Measurements from ENCODE around the gene EDC4.
A peak's percentile ranks its signal among the peaks of the same experiment; 100 is the strongest.

Gene EDC4

GRCh38 chr16:67922221-67922620 lies 49.4 kb downstream of the EDC4 start:
- no peaks in the 10 kb centered on the region; the same call in 1 of the 2 replicates for H3K36me3 ChIP-seq
- no peak for DNase-seq
- no peak overlapping the region for H3K4me3 ChIP-seq (ENCODE audit: low read depth, low read length)
- no peaks in the 10 kb centered on the region for H3K27me3 ChIP-seq
- H3K9me3 ChIP-seq = no peaks in the 10 kb centered on the region
- H3K4me1 ChIP-seq = peaks cover 25% of the 10 kb centered on the region
- no peak for TF ChIP-seq CTCF (IDR thresholded peaks at IDR 0.05; ENCODE audit: low read depth, low read length)

- Histone ChIP-seq H3K27me3 (no peaks in the 10 kb centered on the region), H3K4me3 (ENCODE audit: low read depth, low read length) (no peak overlapping the region), H3K4me1 (peaks cover 20% of the 10 kb centered on the region), H3K36me3 (peaks cover 5% of the 10 kb centered on the region; the same call in 1 of the 2 replicates), H3K9me3 (no peaks in the 10 kb centered on the region)
- TF ChIP-seq CTCF (IDR thresholded peaks at IDR 0.05; ENCODE audit: low read depth, low read length) = no peak; the same call in 1 of the 2 replicates
- peak; percentile 13 for DNase-seq
Observed at GRCh38 chr16:67922740-67923139, 49.9 kb downstream of the EDC4 start.

GRCh38 chr16:67923414-67924116 lies 50.7 kb downstream of the EDC4 start:
- no peak overlapping the region for H3K4me3 ChIP-seq (ENCODE audit: low read depth, low read length)
- no peaks in the 10 kb centered on the region for H3K9me3 ChIP-seq
- TF ChIP-seq CTCF (IDR thresholded peaks at IDR 0.05; ENCODE audit: low read depth, low read length) = no peak
- H3K36me3 ChIP-seq = peaks cover 5% of the 10 kb centered on the region; the same call in 1 of the 2 replicates
- peak; percentile 7 for DNase-seq
- no peaks in the 10 kb centered on the region for H3K27me3 ChIP-seq
- peaks cover 19% of the 10 kb centered on the region for H3K4me1 ChIP-seq

- H3K9me3 ChIP-seq = no peaks in the 10 kb centered on the region
- no peak overlapping the region for H3K4me3 ChIP-seq (ENCODE audit: low read depth, low read length)
- peaks cover 5% of the 10 kb centered on the region; the same call in 1 of the 2 replicates for H3K36me3 ChIP-seq
- no peak for TF ChIP-seq CTCF (IDR thresholded peaks at IDR 0.05; ENCODE audit: low read depth, low read length)
- peaks cover 19% of the 10 kb centered on the region for H3K4me1 ChIP-seq
- no peak for DNase-seq
- H3K27me3 ChIP-seq = no peaks in the 10 kb centered on the region
Observed at GRCh38 chr16:67924140-67924906, 51.5 kb downstream of the EDC4 start.

GRCh38 chr16:67926181-67926750 lies 53.4 kb downstream of the EDC4 start:
- Histone ChIP-seq H3K4me1 (peaks cover 19% of the 10 kb centered on the region), H3K4me3 (ENCODE audit: low read depth, low read length) (peak overlapping the region; percentile 18), H3K27me3 (no peaks in the 10 kb centered on the region), H3K36me3 (peaks cover 5% of the 10 kb centered on the region; the same call in 1 of the 2 replicates), H3K9me3 (no peaks in the 10 kb centered on the region)
- peak; percentile 67 for DNase-seq
- peak; percentile 22 for TF ChIP-seq CTCF (IDR thresholded peaks at IDR 0.05; ENCODE audit: low read depth, low read length)

All from BE2C (cell line).